Lung (tissue), 12 donors: ENCODE data around the gene GREM2. TPM values are rescaled to one million over a fixed set of nuclear protein-coding genes. Genes with fewer than 3 reads are reported as not detected.

ENCODE experiments used
- ATAC-seq: fragments of 200-7000 bp; cut with Tn5 transposase; one replicate; pipeline ENCODE4 v1.9.1; 2020; ENCODE audit warnings: moderate number of reproducible peaks; ENCODE audit not compliant: insufficient read depth, low FRiP score
- DNase-seq, 3 donors: peaks; one replicate each; pipeline ENCODE4 v3.0.0-alpha.2; 2013 to 2017
- H3K27ac ChIP-seq, 2 donors: one replicate each; pipeline ENCODE4 v1.5.1; 2013; ENCODE audit warnings: mild to moderate bottlenecking in 2 of 2, moderate library complexity in 2 of 2, control low read depth in 1 of 2, inconsistent platforms in 1 of 2, low read depth in 1 of 2, low read length in 1 of 2
- H3K27me3 ChIP-seq, 3 donors: one replicate each; pipeline ENCODE4 v1.5.1; 2013; ENCODE audit warnings: low read length in 2 of 3; ENCODE audit not compliant: control insufficient read depth in 3 of 3, insufficient read depth in 3 of 3
- H3K36me3 ChIP-seq, 4 donors: one replicate each; pipeline ENCODE4 v1.5.1; 2013; ENCODE audit warnings: low read length in 4 of 4, mild to moderate bottlenecking in 1 of 4, moderate library complexity in 1 of 4; ENCODE audit not compliant: control insufficient read depth in 4 of 4, insufficient read depth in 4 of 4
- H3K4me1 ChIP-seq, 5 donors: one replicate each; pipeline ENCODE4 v1.5.1; 2013; ENCODE audit warnings: low read length in 5 of 5, mild to moderate bottlenecking in 2 of 5, moderate library complexity in 1 of 5; ENCODE audit not compliant: control insufficient read depth in 5 of 5, insufficient read depth in 5 of 5
- H3K4me3 ChIP-seq: one replicate; pipeline ENCODE4 v1.5.1; 2013; ENCODE audit warnings: mild to moderate bottlenecking, control low read depth, moderate library complexity
- H3K9ac ChIP-seq, 2 donors: one replicate each; pipeline ENCODE4 v1.5.1; 2013; ENCODE audit warnings: low read length in 2 of 2, control low read depth in 1 of 2; ENCODE audit not compliant: insufficient read depth in 1 of 2
- H3K9me3 ChIP-seq, 4 donors: one replicate each; pipeline ENCODE4 v1.5.1; 2013; ENCODE audit warnings: low read length in 3 of 4, mild to moderate bottlenecking in 1 of 4, moderate library complexity in 1 of 4; ENCODE audit not compliant: control insufficient read depth in 4 of 4, insufficient read depth in 3 of 4
- CTCF ChIP-seq: IDR thresholded peaks from 2 replicates; pipeline ENCODE4 v1.5.1; 2012; ENCODE audit warnings: mild to moderate bottlenecking; ENCODE audit errors: control extremely low read depth, extremely low read depth
- WGBS, 2 donors: extraction: QIAGEN DNeasy Blood & Tissue Kit; methylation state at CpG; one replicate each; pipeline ENCODE4 v1.1.7; 2013; 5-methylcytosine and 5-hydroxymethylcytosine counted together
- polyA plus RNA-seq, 2 donors: library from polyadenylated mRNA; stranded (reverse); fragments of 200-250 nt; gene quantifications; one replicate each; pipeline ENCODE4 v1.2.1, GENCODE V29; 2013
- total RNA-seq, 2 donors: library from RNA; depleted of rRNA in 1 of 2; stranded (reverse); fragments of >200 nt in 1 of 2; gene quantifications; one replicate each; pipeline ENCODE4 v1.2.1, GENCODE V29; 2014 to 2021
- donor health status: control.
- donor health status: control.
- donor health status: Bipolar disorder and iron deficiency.
- donor health status: healthy.
- donor health status: DM: yes; HTN: yes; CAD: no.

Gene GREM2
- total and polyA plus RNA-seq, 4 donors: 0.47 to 8.8 (median 0.76) TPM

- ATAC-seq (no peak), DNase-seq (no peak)
- Histone ChIP-seq H3K27ac (no peak overlapping the region), H3K4me3 (no peak overlapping the region), H3K9ac (no peak overlapping the region), H3K9me3 (peaks cover 0 to 3% (median 0%) of the 10 kb centered on the region in 4 donors), H3K36me3 (no peaks in the 10 kb centered on the region), H3K4me1 (peaks cover 0 to 5% (median 0%) of the 10 kb centered on the region in 5 donors), H3K27me3 (no peaks in the 10 kb centered on the region)
- 69 to 72% methylated on average over 4 of the region's 4 CpGs for WGBS, 2 donors
- no peak for TF ChIP-seq CTCF
Measured at GRCh38 chr1:240497908-240498307, 114.0 kb downstream of the GREM2 start.

GRCh38 chr1:240496941-240497340, 115.0 kb downstream of the GREM2 start:
- Histone ChIP-seq H3K9ac (no peak overlapping the region), H3K27ac (no peak overlapping the region), H3K4me3 (no peak overlapping the region), H3K27me3 (no peaks in the 10 kb centered on the region), H3K9me3 (peaks cover 0 to 4% (median 0%) of the 10 kb centered on the region in 4 donors), H3K36me3 (no peaks in the 10 kb centered on the region), H3K4me1 (peaks cover 0 to 5% (median 0%) of the 10 kb centered on the region in 5 donors)
- 85% methylated on average over 5 of the region's 5 CpGs for WGBS, 2 donors
- TF ChIP-seq CTCF: no peak
- DNase-seq (no peak), ATAC-seq (no peak)

- TF ChIP-seq CTCF: no peak
- peaks cover 0 to 5% (median 0%) of the 10 kb centered on the region in 5 donors for H3K4me1 ChIP-seq
- 88 to 92% methylated on average over 7 of the region's 7 CpGs for WGBS, 2 donors
- H3K27ac ChIP-seq: no peak overlapping the region
- H3K36me3 ChIP-seq: no peaks in the 10 kb centered on the region
- no peak overlapping the region for H3K9ac ChIP-seq
- ATAC-seq (no peak), DNase-seq (no peak)
- H3K27me3 ChIP-seq: no peaks in the 10 kb centered on the region
- H3K9me3 ChIP-seq: peaks cover 0 to 4% (median 0%) of the 10 kb centered on the region in 4 donors
- no peak overlapping the region for H3K4me3 ChIP-seq
Measured at GRCh38 chr1:240496356-240496755, 115.6 kb downstream of the GREM2 start.

GRCh38 chr1:240495601-240496000, 116.4 kb downstream of the GREM2 start:
- Histone ChIP-seq H3K36me3 (no peaks in the 10 kb centered on the region), H3K4me1 (peaks cover 0 to 5% (median 0%) of the 10 kb centered on the region in 5 donors), H3K9ac (no peak overlapping the region), H3K9me3 (peaks cover 0 to 4% (median 0%) of the 10 kb centered on the region in 4 donors), H3K27me3 (no peaks in the 10 kb centered on the region), H3K27ac (no peak overlapping the region), H3K4me3 (no peak overlapping the region)
- ATAC-seq (no peak), DNase-seq (no peak)
- 77 to 84% methylated on average over 4 of the region's 4 CpGs for WGBS, 2 donors
- no peak for TF ChIP-seq CTCF
